Effector memory CD8-positive, alpha-beta T cell (primary cell): ENCODE measurements around the gene OR6B1.

ENCODE experiments used
- ATAC-seq: fragments of 150-1000 bp; cut with Tn5 transposase; replicated peaks from 2 replicates; pipeline ENCODE4 v1.10.0; 2021; ENCODE audit warnings: mild to moderate bottlenecking, moderate library complexity
- DNase-seq, 3 experiments: peaks; one replicate each; pipeline ENCODE4 v3.0.0; 2021
- H3K27ac Mint-ChIP-seq, 2 donors: one replicate each; pipeline ENCODE4 v1.8.0; 2022; ENCODE audit warnings: mild to moderate bottlenecking in 2 of 2, mixed read lengths in 2 of 2, moderate library complexity in 2 of 2
- H3K27me3 Mint-ChIP-seq, 2 donors: one replicate each; pipeline ENCODE4 v1.8.0; 2022; ENCODE audit warnings: mixed read lengths in 2 of 2
- H3K36me3 Mint-ChIP-seq: one replicate; pipeline ENCODE4 v1.8.0; 2022; ENCODE audit warnings: mild to moderate bottlenecking, moderate library complexity, mixed read lengths; ENCODE audit not compliant: insufficient read depth
- H3K4me1 Mint-ChIP-seq, 2 donors: one replicate each; pipeline ENCODE4 v1.8.0; 2022; ENCODE audit warnings: low read depth in 2 of 2, mixed read lengths in 2 of 2
- H3K4me3 Mint-ChIP-seq, 2 donors: one replicate each; pipeline ENCODE4 v1.8.0; 2022; ENCODE audit warnings: mild to moderate bottlenecking in 2 of 2, mixed read lengths in 2 of 2, moderate library complexity in 2 of 2
- H3K9me3 Mint-ChIP-seq, 2 donors: one replicate each; pipeline ENCODE4 v1.8.0; 2022; ENCODE audit warnings: mixed read lengths in 2 of 2

Gene OR6B1

GRCh38 chr7:144011458-144012230, 11.5 kb downstream of the OR6B1 start:
- peaks cover 8 to 13% of the 10 kb centered on the region in 2 donors for H3K9me3 Mint-ChIP-seq
- H3K27ac Mint-ChIP-seq: no peak overlapping the region
- no peak for ATAC-seq
- no peaks in the 10 kb centered on the region for H3K4me1 Mint-ChIP-seq
- no peak for DNase-seq
- peaks cover 49 to 57% of the 10 kb centered on the region in 2 donors for H3K27me3 Mint-ChIP-seq
- H3K36me3 Mint-ChIP-seq: no peaks in the 10 kb centered on the region
- no peak overlapping the region for H3K4me3 Mint-ChIP-seq

GRCh38 chr7:144018065-144018464, 17.9 kb downstream of the OR6B1 start:
- Mint-ChIP-seq H3K9me3 (peaks cover 1 to 7% of the 10 kb centered on the region in 2 donors), H3K27ac (no peak overlapping the region), H3K36me3 (no peaks in the 10 kb centered on the region), H3K27me3 (peaks cover 19 to 28% of the 10 kb centered on the region in 2 donors), H3K4me3 (no peak overlapping the region), H3K4me1 (no peaks in the 10 kb centered on the region)
- ATAC-seq (no peak), DNase-seq (no peak)

- Mint-ChIP-seq H3K36me3 (no peaks in the 10 kb centered on the region), H3K9me3 (peaks cover 1 to 7% of the 10 kb centered on the region in 2 donors), H3K27ac (no peak overlapping the region), H3K4me1 (no peaks in the 10 kb centered on the region), H3K4me3 (no peak overlapping the region), H3K27me3 (peaks cover 14 to 20% of the 10 kb centered on the region in 2 donors)
- no peak for ATAC-seq
- no peak for DNase-seq
These were observed 19.3 kb downstream of the OR6B1 start for GRCh38 chr7:144019457-144019856.

GRCh38 chr7:144020340-144020739, 20.2 kb downstream of the OR6B1 start:
- Mint-ChIP-seq H3K36me3 (no peaks in the 10 kb centered on the region), H3K4me3 (no peak overlapping the region), H3K9me3 (peaks cover 1 to 7% of the 10 kb centered on the region in 2 donors), H3K27ac (no peak overlapping the region), H3K4me1 (no peaks in the 10 kb centered on the region), H3K27me3 (peaks cover 7 to 16% of the 10 kb centered on the region in 2 donors)
- no peak for ATAC-seq
- no peak for DNase-seq

- Mint-ChIP-seq H3K4me1 (no peaks in the 10 kb centered on the region), H3K27ac (no peak overlapping the region), H3K4me3 (no peak overlapping the region), H3K27me3 (peaks cover 7 to 13% of the 10 kb centered on the region in 2 donors), H3K36me3 (no peaks in the 10 kb centered on the region), H3K9me3 (peaks cover 1 to 7% of the 10 kb centered on the region in 2 donors)
- ATAC-seq (no peak), DNase-seq (no peak)
These were observed 22.0 kb downstream of the OR6B1 start for GRCh38 chr7:144022169-144022568.

- H3K4me1 Mint-ChIP-seq: no peaks in the 10 kb centered on the region
- peaks cover 1 to 6% of the 10 kb centered on the region in 2 donors for H3K9me3 Mint-ChIP-seq
- H3K27ac Mint-ChIP-seq: no peak overlapping the region
- DNase-seq (no peak), ATAC-seq (no peak)
- no peak overlapping the region for H3K4me3 Mint-ChIP-seq
- H3K36me3 Mint-ChIP-seq: no peaks in the 10 kb centered on the region
- peaks cover 7 to 13% of the 10 kb centered on the region in 2 donors for H3K27me3 Mint-ChIP-seq
These were observed 23.2 kb downstream of the OR6B1 start for GRCh38 chr7:144023171-144023827.

- no peak for ATAC-seq
- Mint-ChIP-seq H3K4me1 (no peaks in the 10 kb centered on the region), H3K4me3 (no peak overlapping the region), H3K27me3 (peaks cover 5 to 7% of the 10 kb centered on the region in 2 donors), H3K36me3 (no peaks in the 10 kb centered on the region), H3K9me3 (no peaks in the 10 kb centered on the region), H3K27ac (no peak overlapping the region)
- DNase-seq: no peak
These were observed 24.1 kb downstream of the OR6B1 start for GRCh38 chr7:144024213-144024612.

- Mint-ChIP-seq H3K36me3 (no peaks in the 10 kb centered on the region), H3K4me1 (no peaks in the 10 kb centered on the region), H3K27me3 (peaks cover 6 to 16% of the 10 kb centered on the region in 2 donors), H3K27ac (no peak overlapping the region), H3K9me3 (no peaks in the 10 kb centered on the region), H3K4me3 (no peak overlapping the region)
- no peak for DNase-seq
- ATAC-seq: no peak
These were observed 26.2 kb downstream of the OR6B1 start for GRCh38 chr7:144026203-144026883.

- Mint-ChIP-seq H3K36me3 (no peaks in the 10 kb centered on the region), H3K27me3 (peaks cover 12 to 21% of the 10 kb centered on the region in 2 donors), H3K4me3 (no peak overlapping the region), H3K4me1 (no peaks in the 10 kb centered on the region), H3K9me3 (no peaks in the 10 kb centered on the region), H3K27ac (no peak overlapping the region)
- DNase-seq (no peak), ATAC-seq (no peak)
These were observed 26.9 kb downstream of the OR6B1 start for GRCh38 chr7:144027070-144027469.

- Mint-ChIP-seq H3K36me3 (no peaks in the 10 kb centered on the region), H3K4me3 (no peak overlapping the region), H3K27ac (no peak overlapping the region), H3K27me3 (peaks cover 12 to 23% of the 10 kb centered on the region in 2 donors), H3K9me3 (no peaks in the 10 kb centered on the region), H3K4me1 (no peaks in the 10 kb centered on the region)
- DNase-seq (no peak), ATAC-seq (no peak)
These were observed 27.9 kb downstream of the OR6B1 start for GRCh38 chr7:144027974-144028373.

GRCh38 chr7:144028547-144028946, 28.4 kb downstream of the OR6B1 start:
- Mint-ChIP-seq H3K36me3 (no peaks in the 10 kb centered on the region), H3K27ac (no peak overlapping the region), H3K4me1 (no peaks in the 10 kb centered on the region), H3K27me3 (peaks cover 13 to 26% of the 10 kb centered on the region in 2 donors), H3K9me3 (no peaks in the 10 kb centered on the region), H3K4me3 (no peak overlapping the region)
- no peak for DNase-seq
- no peak for ATAC-seq

GRCh38 chr7:144032516-144032915, 32.4 kb downstream of the OR6B1 start:
- Mint-ChIP-seq H3K27me3 (peaks cover 34 to 43% of the 10 kb centered on the region in 2 donors), H3K9me3 (no peaks in the 10 kb centered on the region), H3K4me3 (no peak overlapping the region), H3K36me3 (no peaks in the 10 kb centered on the region), H3K27ac (no peak overlapping the region), H3K4me1 (no peaks in the 10 kb centered on the region)
- ATAC-seq (no peak), DNase-seq (no peak)

- no peak for DNase-seq
- Mint-ChIP-seq H3K4me1 (no peaks in the 10 kb centered on the region), H3K27me3 (peaks cover 34 to 43% of the 10 kb centered on the region in 2 donors), H3K36me3 (no peaks in the 10 kb centered on the region), H3K9me3 (no peaks in the 10 kb centered on the region), H3K4me3 (no peak overlapping the region), H3K27ac (no peak overlapping the region)
- ATAC-seq: no peak
These were observed 33.0 kb downstream of the OR6B1 start for GRCh38 chr7:144032985-144033709.
